ENCODE measurements around the gene TUBB2B.
"Not testable (repeated sequence)": the region's sequence is repeated elsewhere in the genome, so short reads cannot be mapped to it uniquely, and the experiment has no call there.

TUBB2B gene

GRCh38 chr6:3209114-3210023, 18.1 kb downstream of the TUBB2B start:
- no peak for DNase-seq

- DNase-seq: no peak
Measured at GRCh38 chr6:3208775-3209113, 18.7 kb downstream of the TUBB2B start.

DNA sequence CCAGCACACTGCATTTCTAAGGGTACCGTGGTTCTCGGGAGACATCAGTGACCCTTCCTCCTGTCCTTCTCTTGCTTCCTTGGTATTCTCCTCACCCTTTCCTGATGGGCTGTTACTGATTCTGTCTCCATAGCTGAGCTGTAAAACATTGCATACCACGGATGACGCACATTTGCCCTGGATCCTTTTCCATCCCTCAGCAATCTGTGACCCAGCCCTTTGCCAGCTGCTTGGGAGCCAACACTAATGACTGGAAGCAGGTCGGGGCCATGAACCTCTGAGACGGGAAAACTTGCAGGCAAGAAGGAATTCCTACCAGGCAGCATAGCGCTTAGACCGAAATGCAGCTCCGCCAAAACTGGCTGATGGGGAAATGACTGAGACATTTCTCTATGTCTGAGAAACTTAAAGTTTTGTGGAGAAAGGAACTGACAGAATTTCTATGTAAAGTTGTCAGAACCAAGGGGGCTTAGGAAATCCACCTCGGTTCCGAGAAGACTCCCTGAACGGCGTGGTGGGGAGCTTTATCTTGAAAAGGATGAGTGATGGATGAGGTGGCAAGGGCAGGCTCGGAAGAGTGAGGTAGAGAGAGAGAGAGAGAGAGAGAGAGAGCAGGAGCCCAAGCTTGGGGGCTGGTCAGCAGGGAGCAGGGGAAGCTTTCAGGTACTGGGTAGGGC, 19.2 kb downstream of the TUBB2B start:
- DNase-seq: no peak

GRCh38 chr6:3206339-3207015, 21.0 kb downstream of the TUBB2B start:
- no peak for DNase-seq

DNA sequence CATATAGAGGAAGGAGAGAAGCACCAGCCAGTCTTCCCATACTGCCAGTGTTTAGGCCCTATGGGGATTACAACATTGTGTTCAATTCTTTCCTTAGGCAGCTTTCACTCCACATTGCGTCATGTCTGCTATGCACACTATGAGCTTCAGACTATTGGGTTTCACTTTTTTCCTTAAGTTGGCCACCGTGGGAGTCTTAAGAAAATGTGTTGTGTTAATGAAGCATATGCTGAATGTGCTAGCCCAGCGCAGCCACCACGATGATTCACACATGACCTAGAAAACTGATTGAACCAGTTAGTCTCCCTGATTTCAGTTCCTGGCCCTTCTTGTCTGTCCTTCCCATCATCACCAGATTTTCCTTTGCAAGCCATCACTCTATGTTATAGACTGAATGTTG, 21.5 kb downstream of the TUBB2B start:
- no peak for DNase-seq

DNA sequence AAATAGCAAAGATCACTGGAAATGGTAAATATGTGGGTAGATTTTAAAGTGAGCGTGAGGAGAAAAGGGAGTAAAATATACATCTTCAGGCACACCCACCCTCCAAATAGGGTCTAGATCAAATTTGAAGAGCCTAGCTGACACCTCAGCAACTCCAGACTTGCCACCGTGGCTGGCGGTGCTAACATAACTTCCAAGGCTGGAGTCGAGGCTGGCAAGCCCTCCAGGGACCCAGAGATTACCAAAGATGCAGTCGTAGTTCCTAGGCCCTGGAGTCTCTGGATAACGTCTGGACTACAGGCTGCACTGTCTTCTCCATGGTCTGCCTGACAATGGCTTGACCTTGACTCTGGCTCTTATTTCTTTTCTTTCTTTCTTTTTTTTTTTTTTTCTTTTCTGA, 22.5 kb downstream of the TUBB2B start:
- DNase-seq: no peak

- no peak for DNase-seq
Measured at GRCh38 chr6:3202999-3203696, 24.3 kb downstream of the TUBB2B start.

DNA sequence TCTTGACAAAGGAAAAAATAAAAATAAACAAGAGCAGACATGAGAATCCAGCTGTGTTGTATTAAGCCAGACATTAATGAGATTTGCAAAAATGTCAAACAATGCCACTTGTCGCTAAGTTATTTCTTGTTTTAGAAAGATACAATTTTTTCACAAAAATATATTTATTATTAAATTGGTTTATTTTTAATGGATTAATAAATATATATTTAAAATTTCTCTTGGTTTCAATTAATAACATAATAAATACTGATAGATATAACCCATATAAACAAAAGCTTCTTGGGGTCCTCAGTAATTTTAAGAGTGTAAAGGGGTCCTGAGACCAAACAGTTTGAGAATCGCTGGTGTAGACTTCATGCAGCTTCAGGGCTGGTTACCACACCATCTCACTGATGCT, 26.1 kb downstream of the TUBB2B start:
- no peak for DNase-seq

DNA sequence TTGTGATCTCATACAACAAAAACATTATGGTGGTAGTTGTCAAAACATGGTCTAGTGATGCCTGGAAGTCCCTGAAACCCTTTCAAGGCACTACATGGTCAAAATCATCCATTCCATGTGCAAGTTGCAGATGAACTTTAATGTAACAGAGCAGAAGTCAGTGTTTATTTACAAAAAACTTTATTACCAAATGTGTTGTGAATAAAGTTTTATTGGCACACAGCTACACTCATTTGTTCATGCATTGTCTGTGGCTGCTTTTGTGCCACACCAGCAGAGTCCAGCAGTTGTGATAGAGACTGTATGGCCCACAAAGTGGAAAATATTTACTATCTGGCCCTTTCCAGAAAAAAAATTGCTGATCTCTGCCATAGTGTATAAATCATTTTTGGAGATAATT, 26.8 kb downstream of the TUBB2B start:
- no peak for DNase-seq

- DNase-seq: no peak
Measured at GRCh38 chr6:3199382-3199781, 28.1 kb downstream of the TUBB2B start.

DNA sequence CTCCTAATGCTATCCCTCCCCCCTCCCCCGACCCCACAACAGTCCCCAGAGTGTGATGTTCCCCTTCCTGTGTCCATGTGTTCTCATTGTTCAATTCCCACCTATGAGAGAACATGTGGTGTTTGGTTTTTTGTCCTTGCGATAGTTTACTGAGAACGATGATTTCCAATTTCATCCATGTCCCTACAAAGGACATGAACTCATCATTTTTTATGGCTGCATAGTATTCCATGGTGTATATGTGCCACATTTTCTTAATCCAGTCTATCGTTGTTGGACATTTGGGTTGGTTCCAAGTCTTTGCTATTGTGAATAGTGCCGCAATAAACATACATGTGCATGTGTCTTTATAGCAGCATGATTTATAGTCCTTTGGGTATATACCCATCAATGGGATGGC, 29.7 kb downstream of the TUBB2B start:
- DNase-seq: not testable (repeated sequence)

- no peak for DNase-seq
Measured at GRCh38 chr6:3196770-3197169, 30.7 kb downstream of the TUBB2B start.

- no peak for DNase-seq
Measured at GRCh38 chr6:3195695-3196497, 31.6 kb downstream of the TUBB2B start.

DNA sequence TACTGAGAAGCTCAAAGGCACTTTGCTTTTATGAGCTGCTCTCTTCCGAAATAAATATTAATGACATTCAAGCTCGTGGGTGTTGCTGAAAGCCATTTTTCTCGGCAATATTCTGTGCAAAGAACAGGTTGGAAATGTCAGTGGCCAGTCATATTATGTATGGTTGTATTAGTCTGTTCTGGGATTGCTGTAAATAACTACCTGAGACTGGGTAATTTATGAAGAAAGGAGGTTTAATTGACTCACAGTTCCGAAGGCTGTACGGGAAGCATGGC, 32.1 kb downstream of the TUBB2B start:
- DNase-seq: no peak

DNA sequence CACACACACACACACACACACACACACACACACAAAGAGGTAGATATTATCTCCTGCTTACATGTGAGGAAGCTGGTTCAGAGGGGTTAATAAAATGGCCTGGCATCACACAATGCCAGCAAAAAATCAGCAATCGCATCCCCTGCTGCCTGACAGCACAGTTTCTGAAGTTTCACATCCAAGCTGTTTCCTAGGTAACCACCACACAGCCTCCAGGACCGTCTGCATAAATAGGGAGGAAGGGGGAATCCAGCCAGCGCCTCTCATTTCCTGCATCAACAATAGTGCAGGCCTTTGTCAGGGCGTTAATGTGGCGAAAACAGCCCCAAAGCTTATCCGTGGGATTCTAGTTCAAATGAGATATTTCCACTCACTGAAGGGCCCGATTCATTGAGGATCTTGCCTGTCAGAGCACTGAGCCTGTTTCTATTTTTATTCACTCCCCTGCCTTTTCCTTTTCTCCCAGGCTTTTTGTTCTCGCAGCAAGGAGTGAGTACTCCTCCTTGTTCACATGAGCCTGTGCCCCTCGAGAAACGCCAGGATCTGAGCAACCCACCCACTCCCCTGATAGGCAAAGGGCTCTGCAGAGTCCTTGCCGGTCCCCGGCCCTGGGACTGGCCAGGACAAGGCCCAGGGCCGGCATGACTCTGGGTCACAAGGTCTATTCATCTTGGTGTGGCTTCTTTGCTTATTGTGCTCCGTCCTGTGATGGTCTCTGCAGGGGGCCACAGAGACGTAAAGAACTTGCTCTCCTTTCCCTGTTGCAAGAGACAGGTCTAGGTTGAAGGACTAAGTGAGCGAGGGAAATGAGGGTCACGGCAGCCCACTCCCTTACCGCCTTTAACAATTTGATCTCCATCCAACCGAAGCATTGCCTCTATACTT, 32.7 kb downstream of the TUBB2B start:
- no peak for DNase-seq

DNA sequence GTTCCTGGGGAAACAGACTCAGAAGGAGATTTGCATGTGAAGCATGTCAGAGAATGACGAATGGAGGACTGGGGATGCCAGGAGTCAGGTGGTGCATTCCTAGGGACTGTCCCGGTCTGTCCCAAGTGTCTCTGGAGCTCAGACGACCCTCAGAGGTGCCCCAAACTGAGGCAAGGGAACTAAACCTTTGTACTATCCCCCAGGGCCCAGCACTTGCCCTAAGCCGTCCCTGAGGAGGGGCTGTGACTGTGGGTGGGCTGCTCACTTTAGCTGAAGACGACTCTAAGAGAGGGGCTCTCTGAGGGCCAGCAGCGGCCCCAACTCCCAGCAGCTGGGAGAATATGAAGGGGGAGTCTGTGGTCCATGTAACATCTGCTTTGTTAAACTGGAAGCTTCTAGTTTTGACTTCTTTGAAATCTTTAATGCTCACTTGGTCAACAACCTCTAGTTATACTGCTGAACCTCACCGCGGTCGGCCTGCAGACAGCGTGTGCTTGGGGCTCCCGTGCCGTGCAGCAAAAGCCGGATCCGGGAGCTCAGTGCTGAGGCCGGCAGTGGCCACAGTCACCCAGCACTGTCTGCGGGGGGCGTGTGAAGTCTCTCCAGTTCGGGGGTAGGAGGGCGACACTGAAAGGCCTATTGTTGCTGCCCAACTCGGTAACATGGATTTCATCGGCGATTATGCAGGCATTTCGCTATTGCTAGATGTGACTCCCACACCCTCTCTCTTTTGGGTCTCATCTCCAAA, 34.2 kb downstream of the TUBB2B start:
- DNase-seq: no peak

DNA sequence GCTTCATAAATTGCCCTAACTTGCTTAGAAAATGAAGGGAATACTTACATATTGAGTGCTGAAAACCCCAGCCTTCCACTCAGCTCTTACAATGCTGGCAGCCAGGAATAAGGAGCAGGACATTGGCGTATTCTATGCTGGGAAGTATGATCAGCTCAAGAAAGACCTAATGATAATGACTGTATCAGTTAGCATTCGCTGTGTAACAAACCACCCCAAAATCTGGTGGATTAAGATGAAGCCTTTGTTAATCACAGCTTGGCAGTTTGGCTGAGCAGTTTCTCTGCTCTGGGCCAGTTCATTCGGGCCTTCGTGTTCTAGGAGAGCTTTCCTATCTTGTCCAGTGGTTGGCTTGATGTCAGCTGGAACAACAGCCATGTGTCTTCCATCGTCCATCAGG, 36.7 kb downstream of the TUBB2B start:
- no peak for DNase-seq

DNA sequence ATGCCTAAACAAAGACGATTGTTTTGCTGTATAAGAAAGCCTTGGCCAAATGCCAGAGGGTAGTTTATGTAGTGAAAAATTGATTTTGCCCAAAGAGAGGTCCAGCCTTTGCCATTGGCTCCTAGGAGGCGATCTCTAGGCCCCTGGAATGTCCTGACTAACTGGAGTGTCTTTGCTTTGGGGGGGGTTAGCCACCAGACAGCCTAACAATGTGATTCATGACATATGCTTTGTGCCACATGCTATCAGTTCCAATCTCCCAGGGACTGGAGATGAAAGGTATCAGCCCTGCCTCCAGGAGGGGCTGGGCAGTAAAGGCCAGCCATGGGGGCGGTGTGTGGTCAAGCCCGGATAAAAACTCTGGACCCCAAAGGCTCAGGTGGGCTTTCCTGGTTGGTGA, 37.4 kb downstream of the TUBB2B start:
- no peak for DNase-seq

GRCh38 chr6:3189192-3189591, 38.3 kb downstream of the TUBB2B start:
- DNase-seq: not testable (repeated sequence)

GRCh38 chr6:3188262-3188661, 39.2 kb downstream of the TUBB2B start:
- no peak for DNase-seq

DNA sequence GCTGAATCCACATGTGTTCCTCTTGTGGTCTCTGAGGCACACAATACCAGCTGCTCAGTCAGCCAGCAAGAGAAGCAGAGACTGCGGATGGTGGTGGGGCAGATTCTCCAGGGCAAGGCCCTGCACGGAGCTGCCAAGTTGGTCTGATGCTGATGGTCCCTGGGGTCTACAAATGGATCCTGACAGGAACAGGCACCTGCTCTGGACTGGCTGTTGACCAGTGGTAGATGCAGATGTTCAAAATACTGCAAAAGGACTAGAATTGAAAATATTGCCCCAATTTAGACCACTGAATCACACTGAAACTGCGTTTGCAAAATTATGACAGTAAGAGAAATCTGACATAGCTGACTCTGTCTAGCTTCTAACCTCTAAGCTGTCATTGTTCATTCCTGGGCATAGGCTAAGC, 40.5 kb downstream of the TUBB2B start:
- no peak for DNase-seq
